IPS-18c (cell line): ENCODE measurements around the gene MYO1D.
A peak's percentile ranks its signal among the peaks of the same experiment; 100 is the strongest.
"Not testable (repeated sequence)": the region's sequence is repeated elsewhere in the genome, so short reads cannot be mapped to it uniquely, and the experiment has no call there.

Source experiments
- H3K4me3 ChIP-seq: 2 replicates; pipeline ENCODE4 v1.7.0; 2013; ENCODE audit warnings: low read depth, mild to moderate bottlenecking, low read length, moderate library complexity; ENCODE audit not compliant: insufficient read depth
- H3K9me3 ChIP-seq: one replicate; pipeline ENCODE4 v1.6.1; 2013; ENCODE audit warnings: mild to moderate bottlenecking, low read length, moderate library complexity; ENCODE audit not compliant: control insufficient read depth, insufficient read depth

MYO1D gene

DNA sequence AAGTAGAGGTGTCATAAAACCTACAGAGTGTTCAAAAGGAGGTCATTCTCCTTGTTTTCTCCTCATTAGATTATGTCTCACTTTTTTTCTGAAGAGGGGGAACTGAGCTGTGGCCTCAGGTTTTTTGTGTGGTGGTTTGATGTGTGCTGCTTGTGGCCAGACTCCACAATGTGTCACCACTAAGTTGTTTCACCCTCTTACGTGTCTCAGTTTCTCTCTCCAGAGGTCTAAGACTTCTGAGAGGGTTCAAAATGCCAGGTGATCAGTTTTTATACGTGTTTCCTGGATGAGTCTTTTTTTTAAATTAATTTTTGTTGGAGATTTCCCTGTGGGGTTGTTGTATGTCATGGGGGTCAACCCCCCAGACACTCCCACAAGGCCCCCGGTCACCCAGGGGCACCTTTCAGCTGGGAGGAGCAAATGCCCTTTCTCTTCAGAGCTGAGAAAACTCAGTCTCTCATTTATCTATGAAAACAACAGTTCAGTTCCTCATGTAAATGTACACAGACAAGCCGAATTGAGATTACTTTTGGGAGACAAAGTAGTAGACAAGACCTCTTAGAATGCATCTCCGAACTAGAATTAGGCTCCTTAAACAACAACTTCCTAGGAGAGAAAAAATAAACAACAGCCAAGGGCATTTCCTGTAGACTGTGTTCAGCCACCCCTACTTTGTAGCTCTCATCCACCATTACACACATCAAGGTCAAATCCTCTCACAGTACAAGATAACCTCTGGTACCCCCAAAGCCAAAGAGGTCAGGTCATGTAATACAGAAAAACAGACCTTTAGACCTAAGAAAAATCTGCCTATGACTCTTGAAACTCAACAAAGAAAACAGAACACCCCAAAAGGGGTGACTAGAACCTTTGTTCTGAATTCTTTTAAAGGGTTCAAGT is 27.1 kb upstream of the MYO1D start:
- H3K9me3 ChIP-seq: no peaks in the 10 kb centered on the region
- no peak overlapping the region for H3K4me3 ChIP-seq

DNA sequence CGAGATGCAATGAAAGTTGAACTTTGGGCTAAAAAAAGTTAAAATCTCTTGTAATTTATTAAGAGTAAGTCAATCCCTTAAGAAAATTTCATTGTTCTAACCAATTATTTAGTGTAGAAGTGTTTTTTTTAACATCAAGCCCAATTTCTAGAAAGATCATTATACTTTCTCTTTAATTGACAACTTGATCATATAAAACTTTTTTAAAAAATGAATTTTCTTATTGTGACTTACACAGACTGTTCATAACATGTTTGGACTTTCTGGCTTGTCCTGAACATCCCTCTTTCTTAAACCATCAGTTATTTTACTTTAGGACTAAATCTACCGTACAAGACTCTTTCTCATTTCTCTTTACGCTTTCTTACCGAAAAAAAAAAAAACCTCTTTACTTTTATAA is 24.8 kb upstream of the MYO1D start:
- Histone ChIP-seq H3K4me3 (no peak overlapping the region), H3K9me3 (no peaks in the 10 kb centered on the region)

DNA sequence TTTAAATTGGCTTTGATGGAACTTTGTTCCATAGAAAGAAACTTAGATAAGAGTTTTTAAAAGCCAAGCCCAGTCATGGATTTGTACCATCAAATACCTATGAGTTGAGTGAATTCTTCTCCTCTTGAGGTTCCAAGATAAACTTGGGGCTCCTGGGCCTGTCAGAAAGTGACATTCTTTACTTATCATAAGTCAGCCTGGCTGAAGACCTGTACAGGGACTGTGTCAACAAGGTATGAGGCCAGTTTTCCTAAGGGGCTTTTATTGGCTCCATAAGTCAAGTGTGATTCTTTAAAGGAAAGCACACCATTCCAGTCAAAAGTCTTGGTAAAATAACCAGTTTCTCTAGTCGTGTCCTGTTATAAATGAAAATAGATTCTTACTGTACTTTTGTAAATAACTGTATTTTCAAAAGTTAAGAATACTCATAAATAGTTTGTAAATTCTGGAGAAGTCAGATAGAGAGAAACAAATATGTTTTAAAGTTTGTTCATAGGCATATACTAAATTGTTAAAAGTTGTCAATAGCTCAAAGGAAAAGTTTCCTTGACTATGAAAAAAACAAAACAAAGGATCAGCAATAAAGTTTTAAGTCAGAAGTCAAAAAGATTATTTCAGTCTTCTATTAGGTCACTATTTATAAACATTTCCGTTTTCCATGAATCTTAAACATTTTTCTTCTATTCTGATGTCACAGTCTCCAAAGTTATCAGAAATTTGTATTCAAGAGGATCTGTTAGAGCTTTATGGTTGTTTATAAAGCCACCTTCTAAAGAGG is 22.5 kb upstream of the MYO1D start:
- no peaks in the 10 kb centered on the region for H3K9me3 ChIP-seq
- H3K4me3 ChIP-seq: no peak overlapping the region

GRCh38 chr17:32896647-32897258 is 19.8 kb upstream of the MYO1D start:
- Histone ChIP-seq H3K9me3 (no peaks in the 10 kb centered on the region), H3K4me3 (no peak overlapping the region)

DNA sequence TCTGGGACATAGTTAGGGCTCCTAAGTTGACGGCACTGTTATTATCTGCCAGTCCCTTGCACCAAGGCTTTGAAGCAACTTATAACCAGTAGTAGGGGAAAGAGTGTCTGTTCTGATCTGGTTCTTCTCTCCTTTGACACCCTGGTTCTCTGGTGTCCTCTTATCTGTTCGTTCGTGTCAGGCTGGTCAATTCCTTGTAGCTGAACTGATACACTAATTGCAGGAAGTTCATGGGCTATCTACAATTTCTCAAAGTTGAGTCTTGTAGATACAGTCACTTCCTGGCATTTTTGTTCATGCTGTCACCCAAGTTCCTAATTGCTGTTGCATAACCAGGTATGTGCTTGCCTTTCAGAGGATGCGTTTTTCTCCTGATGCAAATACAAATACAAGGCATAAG is 17.3 kb upstream of the MYO1D start:
- H3K9me3 ChIP-seq: no peaks in the 10 kb centered on the region

GRCh38 chr17:32887410-32887809 is 10.5 kb upstream of the MYO1D start:
- not testable (repeated sequence) for H3K9me3 ChIP-seq, H3K4me3 ChIP-seq

More for the DNA sequence above, 17.3 kb upstream of the MYO1D start:
- no peak overlapping the region for H3K4me3 ChIP-seq

DNA sequence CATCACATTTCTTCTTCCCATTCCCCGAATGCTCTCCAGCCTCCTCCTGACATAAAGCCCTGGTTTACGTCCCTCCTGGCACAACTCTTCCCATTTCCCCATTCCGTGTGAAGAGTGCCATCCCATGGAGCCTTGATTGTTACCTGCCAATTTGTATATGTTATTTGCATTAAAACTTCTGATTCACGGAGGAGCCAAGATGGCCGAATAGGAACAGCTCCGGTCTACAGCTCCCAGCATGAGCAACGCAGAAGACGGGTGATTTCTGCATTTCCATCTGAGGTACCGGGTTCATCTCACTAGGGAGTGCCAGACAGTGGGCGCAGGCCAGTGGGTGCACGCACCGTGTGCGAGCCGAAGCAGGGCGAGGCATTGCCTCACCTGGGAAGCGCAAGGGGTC is 10.0 kb upstream of the MYO1D start:
- H3K9me3 ChIP-seq, H3K4me3 ChIP-seq: not testable (repeated sequence)

- Histone ChIP-seq H3K4me3 (no peak overlapping the region), H3K9me3 (no peaks in the 10 kb centered on the region)
Observed at GRCh38 chr17:32882734-32883133, 5.8 kb upstream of the MYO1D start.

DNA sequence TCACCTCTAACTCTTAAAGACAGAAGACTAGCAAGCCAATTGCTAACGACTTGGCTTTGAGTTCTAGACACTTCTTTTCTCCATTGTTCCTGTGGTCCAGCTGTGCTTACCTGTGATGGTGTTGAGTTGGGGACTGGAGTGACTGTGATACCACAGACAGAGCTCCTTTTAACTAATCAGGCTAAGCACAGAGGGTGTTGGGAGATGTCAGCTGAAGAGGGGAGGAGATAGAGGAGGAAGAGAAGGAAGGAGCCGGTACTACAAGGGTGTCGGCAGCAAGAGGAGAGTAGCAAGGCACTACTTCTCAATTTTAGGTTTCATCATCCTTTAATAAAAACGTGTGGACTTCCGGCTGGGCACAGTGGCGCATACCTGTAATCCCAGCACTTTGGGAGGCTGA is 5.1 kb upstream of the MYO1D start:
- no peak overlapping the region for H3K4me3 ChIP-seq
- no peaks in the 10 kb centered on the region for H3K9me3 ChIP-seq

DNA sequence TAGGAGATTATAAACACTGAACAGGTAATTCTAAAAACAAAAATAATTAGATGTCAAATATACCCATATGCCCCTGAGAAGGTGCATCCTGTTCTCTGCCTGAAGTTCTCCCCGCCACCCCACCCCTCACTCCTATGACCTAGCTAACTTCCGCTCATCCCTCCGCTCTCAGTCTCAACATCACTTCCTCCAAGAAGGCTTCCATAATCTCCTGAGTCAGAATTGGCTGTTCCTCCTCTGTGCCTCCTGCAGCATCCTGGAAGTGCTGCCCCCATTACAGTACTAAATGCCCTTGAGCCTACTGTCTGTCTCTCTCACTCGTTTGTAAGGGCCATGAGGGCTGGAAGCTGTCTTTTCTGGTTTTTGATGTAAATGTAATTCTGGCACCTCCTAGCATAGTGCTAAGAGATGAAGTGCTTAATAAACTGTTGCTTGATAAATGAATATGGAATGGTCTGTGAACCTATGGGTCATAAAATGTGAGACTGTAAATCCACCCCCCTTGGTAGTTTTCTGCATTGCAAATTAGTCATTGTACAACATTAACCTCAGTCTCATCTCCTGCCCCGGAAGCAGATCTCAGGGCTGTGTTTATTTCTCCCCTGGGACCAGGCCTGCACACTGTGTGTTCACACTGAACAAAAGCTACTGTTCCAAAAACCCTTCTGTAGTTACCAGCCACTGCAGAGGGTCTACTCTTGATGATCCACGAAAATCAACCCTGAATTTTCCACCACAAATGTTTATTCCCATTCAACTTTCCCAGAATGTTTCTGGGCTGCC is 3.9 kb upstream of the MYO1D start:
- Histone ChIP-seq H3K9me3 (no peaks in the 10 kb centered on the region), H3K4me3 (no peak overlapping the region)

DNA sequence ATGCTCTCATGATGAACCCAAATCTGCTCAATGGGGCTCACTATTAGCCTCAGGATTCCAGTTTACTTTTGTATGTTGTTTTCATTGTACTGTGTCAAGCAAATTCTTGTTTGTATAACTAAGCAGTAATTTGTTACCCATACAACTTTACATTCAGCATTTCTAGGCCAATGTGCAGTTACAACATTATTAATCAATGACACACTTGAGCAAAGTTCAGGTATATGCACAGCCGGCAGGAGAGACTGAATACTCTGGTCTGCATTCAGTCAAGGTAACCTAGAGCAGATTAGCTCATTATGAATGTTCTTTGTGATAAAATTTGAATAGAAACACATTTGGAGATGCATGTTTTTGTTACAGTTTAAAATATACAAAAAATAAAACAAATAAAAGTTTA is 2.2 kb upstream of the MYO1D start:
- Histone ChIP-seq H3K4me3 (no peak overlapping the region), H3K9me3 (no peaks in the 10 kb centered on the region)

GRCh38 chr17:32878211-32878610 is 1.3 kb upstream of the MYO1D start:
- Histone ChIP-seq H3K4me3 (no peak overlapping the region), H3K9me3 (no peaks in the 10 kb centered on the region)

- H3K4me3 ChIP-seq: peak overlapping the region; percentile 80
Observed at GRCh38 chr17:32877164-32877764, 340 bp upstream of the MYO1D start.

DNA sequence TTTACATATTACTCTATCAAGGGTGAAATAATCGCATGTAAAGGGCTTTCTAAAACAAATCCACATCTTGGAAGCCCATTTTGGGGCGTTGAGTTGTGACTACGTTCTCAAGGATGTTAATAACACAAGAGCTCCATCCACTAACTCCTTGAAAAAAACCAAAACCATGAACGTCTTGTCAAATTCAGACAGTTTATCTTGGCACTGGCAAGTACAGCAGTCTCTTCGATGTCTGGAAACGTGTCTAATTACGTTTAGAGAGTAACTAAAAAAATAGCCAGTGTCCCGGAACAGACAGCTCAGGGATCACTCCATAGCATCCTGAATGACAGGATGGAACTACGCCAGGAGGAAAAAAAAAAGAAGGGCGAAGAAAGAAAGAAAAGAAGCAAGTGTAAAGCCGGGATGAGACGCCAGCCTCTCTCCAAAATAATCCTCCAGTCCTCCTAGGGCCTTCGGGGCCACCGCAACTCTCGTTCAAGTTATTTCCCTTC is 954 bp downstream of the MYO1D start:
- Histone ChIP-seq H3K4me3 (peak overlapping the region; percentile 80), H3K9me3 (no peaks in the 10 kb centered on the region)

More at GRCh38 chr17:32877164-32877764, 340 bp upstream of the MYO1D start:
- no peaks in the 10 kb centered on the region for H3K9me3 ChIP-seq

DNA sequence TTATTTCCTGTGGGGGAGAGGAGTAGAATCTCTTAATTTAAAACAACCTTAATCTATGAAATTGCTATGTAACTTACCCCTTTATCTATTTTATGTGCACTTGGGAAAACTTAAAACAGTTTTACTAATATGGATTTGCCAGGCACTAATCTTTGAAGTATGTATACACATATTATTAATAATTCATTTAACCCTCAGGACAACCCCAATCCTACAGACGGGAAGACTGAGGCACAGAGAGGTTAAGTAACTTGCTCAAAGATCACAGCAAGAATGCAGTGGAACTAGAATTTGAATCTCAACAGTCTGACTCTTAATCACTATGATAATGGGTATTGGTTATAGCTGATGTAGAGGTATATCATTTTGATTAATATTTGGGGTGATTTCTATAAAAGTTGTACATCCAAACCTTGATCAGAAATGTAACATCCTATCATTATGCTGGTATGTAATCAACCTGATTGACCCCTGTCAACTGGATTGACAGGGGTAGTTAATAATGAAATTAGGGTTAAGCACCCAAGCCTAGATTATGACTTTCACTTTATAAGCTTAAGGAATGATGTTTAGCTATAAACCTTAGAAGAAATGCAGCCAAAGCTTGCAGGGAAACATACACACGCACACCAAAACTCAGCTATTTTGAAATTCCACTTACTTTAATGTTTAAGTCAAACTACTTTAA is 1.6 kb downstream of the MYO1D start:
- H3K4me3 ChIP-seq: peak overlapping the region; percentile 80; the same call in 1 of the 2 replicates
- no peaks in the 10 kb centered on the region for H3K9me3 ChIP-seq

DNA sequence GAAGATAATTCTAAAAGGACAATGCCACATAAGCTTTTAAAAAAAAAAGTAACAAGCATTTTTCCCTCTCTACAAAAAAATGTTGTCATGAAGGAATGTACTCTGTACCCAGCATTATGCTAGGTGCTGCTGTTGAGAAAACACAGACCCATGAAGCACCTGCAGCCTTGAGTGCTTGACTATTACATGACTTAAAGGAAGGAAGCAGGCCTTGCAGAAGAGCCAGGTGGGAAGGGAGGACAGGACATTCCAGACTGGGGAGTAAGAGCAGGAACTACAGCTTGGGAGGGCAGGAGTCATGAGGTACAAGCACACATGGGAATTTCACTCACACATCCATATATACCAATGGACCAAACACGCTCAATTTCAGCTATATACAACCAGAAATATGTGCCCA is 3.8 kb downstream of the MYO1D start:
- Histone ChIP-seq H3K4me3 (no peak overlapping the region), H3K9me3 (no peaks in the 10 kb centered on the region)
